Gastroesophageal sphincter (tissue), 3 donors: Measurements from ENCODE around the gene TMEM51.

ENCODE experiments used
- CTCF ChIP-seq, 4 experiments: fragments of 200-600 bp in 2 of 4; fragments of 450-650 bp in 2 of 4; sonication (generic) in 1 of 4; IDR thresholded peaks; one replicate each; pipeline ENCODE4 v1.5.1; 2017 to 2019; ENCODE audit warnings: antibody characterized with exemption in 4 of 4, mild to moderate bottlenecking in 2 of 4, moderate library complexity in 2 of 4
- POLR2A ChIP-seq, 2 donors: fragments of 450-650 bp; IDR thresholded peaks; one replicate each; pipeline ENCODE4 v1.6.1; 2017; ENCODE audit warnings: antibody characterized with exemption in 2 of 2, mild to moderate bottlenecking in 2 of 2, moderate library complexity in 1 of 2

GRCh38 chr1:15122331-15122730 is 31.2 kb upstream of the TMEM51 start:
- TF ChIP-seq POLR2A (IDR thresholded peaks at IDR 0.05) (no peak), CTCF (IDR thresholded peaks at IDR 0.05) (no peak)
